GM12801 (cell line): ENCODE results near the gene PRR20D.
"Not testable (repeated sequence)": the region's sequence is repeated elsewhere in the genome, so short reads cannot be mapped to it uniquely, and the experiment has no call there.

Source experiments
- CTCF ChIP-seq: IDR thresholded peaks from one replicate; pipeline ENCODE4 v1.5.1; 2011; ENCODE audit warnings: control low read depth; ENCODE audit not compliant: insufficient read length; ENCODE audit errors: extremely low read depth

PRR20D gene

GRCh38 chr13:57140235-57140968 is 20.0 kb upstream of the PRR20D start, which contains the start of gene PRR20A:
Gene PRR20A (plus strand): TSS chr13:57140918. CDS start chr13:57141305, 387 bp downstream.
- TF ChIP-seq CTCF = not testable (repeated sequence)

- not testable (repeated sequence) for TF ChIP-seq CTCF
Observed at GRCh38 chr13:57147188-57147587, 13.2 kb upstream of the PRR20D start, which contains the start of gene PRR20B. Gene PRR20B (plus strand): TSS chr13:57147488. CDS start chr13:57147875, 387 bp downstream.

- not testable (repeated sequence) for TF ChIP-seq CTCF
Observed at GRCh38 chr13:57153761-57154160, 6.7 kb upstream of the PRR20D start, which contains the start of gene PRR20C. Gene PRR20C (plus strand): TSS chr13:57154061. CDS start chr13:57154448, 387 bp downstream.

GRCh38 chr13:57166897-57167296 is 6.5 kb downstream of the PRR20D start, which contains the start of gene PRR20E:
Gene PRR20E (plus strand): TSS chr13:57167197. CDS start chr13:57167584, 387 bp downstream.
- TF ChIP-seq CTCF = not testable (repeated sequence)

- no peak for TF ChIP-seq CTCF
Observed at GRCh38 chr13:57191667-57192066, 31.2 kb downstream of the PRR20D start.

- no peak for TF ChIP-seq CTCF
Observed at GRCh38 chr13:57212989-57213388, 52.6 kb downstream of the PRR20D start.
